ENCODE data around the gene NYAP2. TPM values are rescaled to one million over a fixed set of nuclear protein-coding genes. Genes with fewer than 3 reads are reported as not detected.

NYAP2 gene
- not detected in 2 replicates for total RNA-seq

GRCh38 chr2:225399504-225399903, at the start of gene NYAP2:
TSS of gene NYAP2 (plus strand) at chr2:225399710. CDS start at chr2:225408881, 9,171 bp downstream.

All from epithelial cell of umbilical artery (primary cell).